HepG2 (cell line): ENCODE results near the gene TUBA4B. TPM values are rescaled to one million over a fixed set of nuclear protein-coding genes. Genes with fewer than 3 reads are reported as not detected.
A peak's percentile ranks its signal among the peaks of the same experiment; 100 is the strongest.

Experiments
- ARNT ChIP-seq: fragments of 450-650 bp; IDR thresholded peaks from 2 replicates; pipeline ENCODE4 v1.6.1; 2017
- GLMP ChIP-seq: sonication (generic); formaldehyde crosslinking; IDR thresholded peaks from 2 replicates; pipeline ENCODE4 v1.9.0; 2021; ENCODE audit warnings: missing genetic modification reagents, mild to moderate bottlenecking, borderline replicate concordance
- GPN1 ChIP-seq: sonication (generic); formaldehyde crosslinking; IDR thresholded peaks from 2 replicates; pipeline ENCODE4 v1.5.1; 2020; ENCODE audit warnings: missing genetic modification reagents, borderline replicate concordance
- HNRNPK ChIP-seq: fragments of 200-400 bp; formaldehyde crosslinking; IDR thresholded peaks from 2 replicates; pipeline ENCODE4 v1.6.1; 2018; ENCODE audit warnings: low read length, low read depth, moderate library complexity, mild to moderate bottlenecking; ENCODE audit not compliant: poor library complexity, severe bottlenecking
- HOXA3 ChIP-seq: sonication (generic); formaldehyde crosslinking; IDR thresholded peaks from 2 replicates; pipeline ENCODE4 v1.5.0; 2020; ENCODE audit warnings: missing genetic modification reagents
- KDM4B ChIP-seq: sonication (generic); formaldehyde crosslinking; IDR thresholded peaks from 2 replicates; pipeline ENCODE4 v1.4.0; 2020; ENCODE audit warnings: missing genetic modification reagents
- NR2F2 ChIP-seq: IDR thresholded peaks from 2 replicates; pipeline ENCODE4 v1.6.1; 2012; ENCODE audit warnings: low read depth, inconsistent platforms, borderline replicate concordance
- SKIL ChIP-seq: sonication (generic); formaldehyde crosslinking; IDR thresholded peaks from 2 replicates; pipeline ENCODE4 v1.8.0; 2022; ENCODE audit warnings: missing genetic modification reagents, mild to moderate bottlenecking, moderate library complexity, borderline replicate concordance
- SNAPC2 ChIP-seq: sonication (generic); formaldehyde crosslinking; IDR thresholded peaks from 2 replicates; pipeline ENCODE4 v1.8.1; 2022; ENCODE audit warnings: mild to moderate bottlenecking, missing genetic modification reagents
- SYNCRIP ChIP-seq: fragments of 200-400 bp; formaldehyde crosslinking; IDR thresholded peaks from 2 replicates; pipeline ENCODE4 v1.6.1; 2018; ENCODE audit warnings: mild to moderate bottlenecking, low read depth, low read length; ENCODE audit not compliant: insufficient read depth
- ZBTB7B ChIP-seq: sonication (generic); formaldehyde crosslinking; IDR thresholded peaks from 2 replicates; pipeline ENCODE4 v1.4.0; 2020; ENCODE audit warnings: missing genetic modification reagents
- ZNF646 ChIP-seq: sonication (generic); formaldehyde crosslinking; IDR thresholded peaks from 2 replicates; pipeline ENCODE4 v1.9.0; 2021; ENCODE audit warnings: mild to moderate bottlenecking, missing genetic modification reagents
- ZNF850 ChIP-seq: sonication (generic); formaldehyde crosslinking; conservative IDR thresholded peaks from 2 replicates; pipeline ENCODE4 v1.9.0; 2021; ENCODE audit warnings: mild to moderate bottlenecking, missing genetic modification reagents
- ZSCAN30 ChIP-seq: sonication (generic); formaldehyde crosslinking; IDR thresholded peaks from 2 replicates; pipeline ENCODE4 v1.5.0; 2020; ENCODE audit warnings: mild to moderate bottlenecking, missing genetic modification reagents
- polyA plus RNA-seq, 8 experiments: library from polyadenylated mRNA; depleted of rRNA in 3 of 8; stranded (reverse) in 7 of 8; unstranded in 1 of 8; fragments of >200 nt; fragmentation: Illumina TruSeq in 4 of 8; extraction: Trizol in 4 of 8; gene quantifications; 2 replicates each; pipeline versions ENCODE4 v1.2.1 to v1.2.3, GENCODE V29; 2011 to 2016; ENCODE audit warnings: low read depth in 4 of 8, missing spikeins in 1 of 8, mixed read lengths in 1 of 8; ENCODE audit not compliant: insufficient read depth in 1 of 8
- total RNA-seq, 5 experiments: library from RNA; depleted of rRNA; stranded (reverse); fragments of >200 nt; fragmentation: Illumina TruSeq; extraction: Trizol; gene quantifications; 2 replicates each; pipeline ENCODE4 v1.2.3, GENCODE V29; 2016; ENCODE audit warnings: low read depth in 1 of 5
- TF ChIP-seq, protein P1 (sequence below): sonication (generic); formaldehyde crosslinking; IDR thresholded peaks from 2 replicates; pipeline ENCODE4 v1.5.1; 2020; ENCODE audit warnings: mild to moderate bottlenecking, missing genetic modification reagents, moderate library complexity
- TF ChIP-seq, protein P2 (sequence below): sonication (generic); formaldehyde crosslinking; IDR thresholded peaks from 2 replicates; pipeline ENCODE4 v1.8.0; 2022; ENCODE audit warnings: missing genetic modification reagents, mild to moderate bottlenecking, borderline replicate concordance

TUBA4B gene
- total and polyA plus RNA-seq, 2 of the 13 experiments (the other 11 are each of a cell fraction or from before 2014, with no cell fraction given) = 0.18 to 0.22 TPM

DNA sequence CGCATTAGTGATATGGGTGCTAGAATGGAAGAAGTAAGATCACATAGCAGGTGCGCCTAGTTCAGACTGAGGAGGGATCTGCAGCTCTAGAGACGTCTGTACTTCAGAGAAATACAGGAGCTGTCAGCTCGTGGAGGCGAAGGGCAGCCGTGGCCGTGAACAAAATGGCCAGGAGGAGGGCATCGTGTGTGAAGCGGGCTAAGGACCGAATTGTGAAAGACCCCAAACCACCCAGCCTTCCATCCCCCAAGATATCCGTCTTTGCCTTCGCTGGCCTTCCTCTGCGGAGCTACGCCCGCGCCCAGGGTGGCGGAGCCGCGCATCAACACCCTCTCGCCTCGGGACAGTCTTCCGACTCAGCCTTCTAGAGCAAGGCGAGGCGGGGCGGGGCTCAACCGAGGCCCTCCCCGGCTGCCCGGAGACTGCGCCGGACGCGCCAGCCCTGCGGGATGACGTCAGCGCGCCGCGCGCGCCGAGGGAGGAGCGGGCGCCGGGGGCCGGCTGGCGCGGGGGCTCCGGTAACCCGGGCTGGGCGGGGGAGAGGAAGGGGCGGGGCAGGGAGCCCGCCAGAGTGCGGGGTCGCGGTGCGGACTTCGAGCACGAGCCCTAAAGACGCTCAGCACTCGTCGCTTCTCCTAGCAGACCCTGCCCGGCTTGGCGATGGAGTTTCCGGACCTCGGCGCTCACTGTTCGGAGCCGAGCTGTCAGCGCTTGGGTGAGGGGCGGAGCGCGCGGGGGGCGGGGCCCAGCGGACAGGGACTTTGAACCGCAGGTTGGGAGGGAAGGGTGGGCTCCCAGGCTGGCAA, 46.5 kb upstream of the TUBA4B start, which contains the start of gene ZFAND2B (continued):
- TF ChIP-seq, protein P1, sequence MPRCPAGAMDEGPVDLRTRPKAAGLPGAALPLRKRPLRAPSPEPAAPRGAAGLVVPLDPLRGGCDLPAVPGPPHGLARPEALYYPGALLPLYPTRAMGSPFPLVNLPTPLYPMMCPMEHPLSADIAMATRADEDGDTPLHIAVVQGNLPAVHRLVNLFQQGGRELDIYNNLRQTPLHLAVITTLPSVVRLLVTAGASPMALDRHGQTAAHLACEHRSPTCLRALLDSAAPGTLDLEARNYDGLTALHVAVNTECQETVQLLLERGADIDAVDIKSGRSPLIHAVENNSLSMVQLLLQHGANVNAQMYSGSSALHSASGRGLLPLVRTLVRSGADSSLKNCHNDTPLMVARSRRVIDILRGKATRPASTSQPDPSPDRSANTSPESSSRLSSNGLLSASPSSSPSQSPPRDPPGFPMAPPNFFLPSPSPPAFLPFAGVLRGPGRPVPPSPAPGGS (CRISPR knock-in tag) = peak; percentile 81
- no peak for TF ChIP-seq ARNT
- no peak for TF ChIP-seq ZNF646 (CRISPR knock-in tag)
- peak; percentile 92 for TF ChIP-seq SNAPC2 (CRISPR knock-in tag)
- TF ChIP-seq HOXA3 (CRISPR knock-in tag) = peak; percentile 90
- 0 out of 2 replicates have a peak, but pooled peaks have one; percentile 16 for TF ChIP-seq NR2F2
- TF ChIP-seq HNRNPK = peak; percentile 83
- no peak for TF ChIP-seq GLMP (CRISPR knock-in tag)
- no peak for TF ChIP-seq ZNF850 (CRISPR knock-in tag)
- TF ChIP-seq GPN1 (CRISPR knock-in tag) = peak; percentile 10; the same call in 1 of the 2 replicates
- peak; percentile 71; the same call in 1 of the 2 replicates for TF ChIP-seq ZSCAN30 (CRISPR knock-in tag)
- TF ChIP-seq SKIL = peak; percentile 77
- TF ChIP-seq KDM4B (CRISPR knock-in tag) = no peak; the same call in 1 of the 2 replicates
- no peak for TF ChIP-seq ZBTB7B (CRISPR knock-in tag)
- TF ChIP-seq, protein P2, sequence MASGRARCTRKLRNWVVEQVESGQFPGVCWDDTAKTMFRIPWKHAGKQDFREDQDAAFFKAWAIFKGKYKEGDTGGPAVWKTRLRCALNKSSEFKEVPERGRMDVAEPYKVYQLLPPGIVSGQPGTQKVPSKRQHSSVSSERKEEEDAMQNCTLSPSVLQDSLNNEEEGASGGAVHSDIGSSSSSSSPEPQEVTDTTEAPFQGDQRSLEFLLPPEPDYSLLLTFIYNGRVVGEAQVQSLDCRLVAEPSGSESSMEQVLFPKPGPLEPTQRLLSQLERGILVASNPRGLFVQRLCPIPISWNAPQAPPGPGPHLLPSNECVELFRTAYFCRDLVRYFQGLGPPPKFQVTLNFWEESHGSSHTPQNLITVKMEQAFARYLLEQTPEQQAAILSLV (CRISPR knock-in tag) = peak; percentile 98
- TF ChIP-seq SYNCRIP = no peak
